Panc1 (cell line): Measurements from ENCODE around the gene CCT6A. TPM values are rescaled to one million over a fixed set of nuclear protein-coding genes. Genes with fewer than 3 reads are reported as not detected.

ENCODE experiments used
- ATAC-seq: fragments of 200-7000 bp; cut with Tn5 transposase; 2 replicates; pipeline ENCODE4 v1.9.1; 2020; ENCODE audit warnings: mild to moderate bottlenecking, moderate library complexity
- BruUV-seq: library from RNA; stranded (reverse); fragments of 400-500 nt; replicated peaks from 2 replicates; lab custom pipeline; 2021; lab: Mats Ljungman, UMichigan
- CTCF ChIA-PET: fragments of 300-600 bp; sonication (Branson Sonifier 250); formaldehyde crosslinking; loops from one replicate; lab custom pipeline; 2022; ENCODE audit warnings: antibody characterized with exemption; lab: Charles Lee
- POLR2A ChIA-PET: fragments of 300-600 bp; sonication (Branson Sonifier 250); formaldehyde crosslinking; loops from one replicate; lab custom pipeline; 2022; ENCODE audit warnings: antibody characterized with exemption; lab: Charles Lee
- DNase-seq: peaks from one replicate; pipeline ENCODE4 v3.0.0-alpha.2; 2010; ENCODE audit warnings: low read depth, low spot score
- H3K27ac ChIP-seq: 2 replicates; pipeline ENCODE4 v1.5.1; 2011; ENCODE audit warnings: mild to moderate bottlenecking, low read length, inconsistent platforms
- H3K27me3 ChIP-seq: fragments of 200-500 bp; sonication (Bioruptor generic); 2 replicates; pipeline ENCODE4 v1.6.0; 2014; ENCODE audit warnings: low read length, inconsistent platforms; ENCODE audit not compliant: control insufficient read depth, insufficient read depth
- H3K36me3 ChIP-seq: fragments of 200-500 bp; sonication (Bioruptor generic); 2 replicates; pipeline ENCODE4 v1.5.1; 2014; ENCODE audit warnings: inconsistent platforms, mild to moderate bottlenecking, low read length, moderate library complexity; ENCODE audit not compliant: control insufficient read depth, insufficient read depth
- H3K4me1 ChIP-seq: 2 replicates; pipeline ENCODE4 v1.5.1; 2011; ENCODE audit warnings: inconsistent platforms, mild to moderate bottlenecking, low read length, moderate library complexity; ENCODE audit not compliant: control insufficient read depth, insufficient read depth
- H3K4me3 ChIP-seq, 2 experiments: 2 replicates each; pipeline ENCODE4 v1.5.1; 2011 to 2012; ENCODE audit warnings: low read depth in 2 of 2, low read length in 2 of 2, mild to moderate bottlenecking in 2 of 2, inconsistent platforms in 1 of 2, moderate library complexity in 1 of 2
- H3K9me3 ChIP-seq: fragments of 200-500 bp; sonication (Bioruptor generic); 2 replicates; pipeline ENCODE4 v1.5.1; 2014; ENCODE audit warnings: low read depth, mild to moderate bottlenecking, inconsistent platforms, low read length, moderate library complexity; ENCODE audit not compliant: control insufficient read depth, insufficient read depth
- POLR2AphosphoS5 ChIP-seq: IDR thresholded peaks from 2 replicates; pipeline ENCODE4 v1.6.1; 2012; ENCODE audit warnings: mild to moderate bottlenecking, low read depth, low read length, moderate library complexity
- SIN3A ChIP-seq: IDR thresholded peaks from 2 replicates; pipeline ENCODE4 v1.6.1; 2012; ENCODE audit warnings: low read depth, mild to moderate bottlenecking, low read length, moderate library complexity, borderline replicate concordance; ENCODE audit not compliant: insufficient read depth
- TCF7L2 ChIP-seq: IDR thresholded peaks from 2 replicates; pipeline ENCODE4 v1.6.1; 2011; ENCODE audit warnings: mild to moderate bottlenecking, low read depth, low read length, inconsistent platforms
- in situ Hi-C: cut with HindIII; loops from 2 replicates; pipeline ENCODE4 v1.10.0; 2016; ENCODE audit warnings: low sequenced_read_pairs, low pct_unique_long_range_greater_than_20kb
- intact Hi-C: fragments of 100-400 bp; cut with micrococcal nuclease; formaldehyde crosslinking; loops from one replicate; pipeline ENCODE4 v1.10.0; 2022; ENCODE audit not compliant: unreplicated experiment
- total RNA-seq: library from RNA; stranded (reverse); gene quantifications from one replicate; pipeline ENCODE4 v1.2.1, GENCODE V29; 2021; ENCODE audit not compliant: unreplicated experiment
- TF ChIP-seq, protein P1 (sequence below): fragments of 450-650 bp; IDR thresholded peaks from 2 replicates; pipeline ENCODE4 v1.5.1; 2017; ENCODE audit warnings: mild to moderate bottlenecking
- TF ChIP-seq, protein P2 (sequence below), 2 experiments: IDR thresholded peaks; 2 replicates each; pipeline ENCODE4 v1.6.1; 2011 to 2012; ENCODE audit warnings: low read depth in 2 of 2, control low read depth in 1 of 2, low read length in 1 of 2, mild to moderate bottlenecking in 1 of 2, moderate library complexity in 1 of 2; ENCODE audit not compliant: insufficient read depth in 1 of 2

Gene CCT6A
- total RNA-seq, 1 experiment from 2014 or later, result 324 TPM

DNA sequence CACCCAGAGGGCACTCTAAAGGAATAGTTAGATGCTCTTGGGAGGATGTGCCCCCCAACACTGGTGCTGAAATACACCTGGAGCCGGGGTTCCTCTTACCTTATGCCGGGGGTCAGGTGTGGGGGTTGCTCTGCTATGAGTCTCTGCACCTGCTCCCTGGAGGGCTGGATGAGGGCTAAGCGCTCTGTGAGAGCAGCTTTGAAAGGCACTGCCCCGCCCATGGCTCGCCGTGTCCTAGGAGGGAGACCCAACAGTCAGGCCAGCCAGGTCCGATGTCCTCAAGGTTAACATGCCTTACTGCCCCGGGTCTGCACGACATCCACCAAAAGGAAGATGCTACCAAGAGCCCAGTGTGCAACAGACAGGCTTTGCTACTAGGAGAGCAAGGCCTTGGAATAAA is 32.1 kb upstream of the CCT6A start:
- in situ Hi-C loops (no loop called here), intact Hi-C loops (no loop called here)
- CTCF ChIA-PET, result no interaction called here
- 0 out of 2 replicates have a peak, but pooled peaks have one; percentile 45 for ATAC-seq
- DNase-seq, result no peak
- H3K27me3 ChIP-seq, result no peaks in the 10 kb centered on the region
- POLR2A ChIA-PET, result no interaction called here
- no peaks in the 10 kb centered on the region for H3K9me3 ChIP-seq
- no peak for TF ChIP-seq POLR2AphosphoS5
- TF ChIP-seq, protein P1, sequence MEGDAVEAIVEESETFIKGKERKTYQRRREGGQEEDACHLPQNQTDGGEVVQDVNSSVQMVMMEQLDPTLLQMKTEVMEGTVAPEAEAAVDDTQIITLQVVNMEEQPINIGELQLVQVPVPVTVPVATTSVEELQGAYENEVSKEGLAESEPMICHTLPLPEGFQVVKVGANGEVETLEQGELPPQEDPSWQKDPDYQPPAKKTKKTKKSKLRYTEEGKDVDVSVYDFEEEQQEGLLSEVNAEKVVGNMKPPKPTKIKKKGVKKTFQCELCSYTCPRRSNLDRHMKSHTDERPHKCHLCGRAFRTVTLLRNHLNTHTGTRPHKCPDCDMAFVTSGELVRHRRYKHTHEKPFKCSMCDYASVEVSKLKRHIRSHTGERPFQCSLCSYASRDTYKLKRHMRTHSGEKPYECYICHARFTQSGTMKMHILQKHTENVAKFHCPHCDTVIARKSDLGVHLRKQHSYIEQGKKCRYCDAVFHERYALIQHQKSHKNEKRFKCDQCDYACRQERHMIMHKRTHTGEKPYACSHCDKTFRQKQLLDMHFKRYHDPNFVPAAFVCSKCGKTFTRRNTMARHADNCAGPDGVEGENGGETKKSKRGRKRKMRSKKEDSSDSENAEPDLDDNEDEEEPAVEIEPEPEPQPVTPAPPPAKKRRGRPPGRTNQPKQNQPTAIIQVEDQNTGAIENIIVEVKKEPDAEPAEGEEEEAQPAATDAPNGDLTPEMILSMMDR, result no peak
- no peak for TF ChIP-seq SIN3A
- TF ChIP-seq, protein P2, sequence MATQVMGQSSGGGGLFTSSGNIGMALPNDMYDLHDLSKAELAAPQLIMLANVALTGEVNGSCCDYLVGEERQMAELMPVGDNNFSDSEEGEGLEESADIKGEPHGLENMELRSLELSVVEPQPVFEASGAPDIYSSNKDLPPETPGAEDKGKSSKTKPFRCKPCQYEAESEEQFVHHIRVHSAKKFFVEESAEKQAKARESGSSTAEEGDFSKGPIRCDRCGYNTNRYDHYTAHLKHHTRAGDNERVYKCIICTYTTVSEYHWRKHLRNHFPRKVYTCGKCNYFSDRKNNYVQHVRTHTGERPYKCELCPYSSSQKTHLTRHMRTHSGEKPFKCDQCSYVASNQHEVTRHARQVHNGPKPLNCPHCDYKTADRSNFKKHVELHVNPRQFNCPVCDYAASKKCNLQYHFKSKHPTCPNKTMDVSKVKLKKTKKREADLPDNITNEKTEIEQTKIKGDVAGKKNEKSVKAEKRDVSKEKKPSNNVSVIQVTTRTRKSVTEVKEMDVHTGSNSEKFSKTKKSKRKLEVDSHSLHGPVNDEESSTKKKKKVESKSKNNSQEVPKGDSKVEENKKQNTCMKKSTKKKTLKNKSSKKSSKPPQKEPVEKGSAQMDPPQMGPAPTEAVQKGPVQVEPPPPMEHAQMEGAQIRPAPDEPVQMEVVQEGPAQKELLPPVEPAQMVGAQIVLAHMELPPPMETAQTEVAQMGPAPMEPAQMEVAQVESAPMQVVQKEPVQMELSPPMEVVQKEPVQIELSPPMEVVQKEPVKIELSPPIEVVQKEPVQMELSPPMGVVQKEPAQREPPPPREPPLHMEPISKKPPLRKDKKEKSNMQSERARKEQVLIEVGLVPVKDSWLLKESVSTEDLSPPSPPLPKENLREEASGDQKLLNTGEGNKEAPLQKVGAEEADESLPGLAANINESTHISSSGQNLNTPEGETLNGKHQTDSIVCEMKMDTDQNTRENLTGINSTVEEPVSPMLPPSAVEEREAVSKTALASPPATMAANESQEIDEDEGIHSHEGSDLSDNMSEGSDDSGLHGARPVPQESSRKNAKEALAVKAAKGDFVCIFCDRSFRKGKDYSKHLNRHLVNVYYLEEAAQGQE (IDR thresholded peaks at IDR 0.05; ENCODE audit: insufficient read depth in 1 of 2, low read depth in 2 of 2, low read length in 1 of 2), result no peak
- no peak for TF ChIP-seq TCF7L2
- H3K4me3 ChIP-seq, result no peak overlapping the region
- H3K27ac ChIP-seq, result no peak overlapping the region
- BruUV-seq, result no TSS peak
- H3K4me1 ChIP-seq, result no peaks in the 10 kb centered on the region
- peaks cover 5% of the 10 kb centered on the region; the same call in 1 of the 2 replicates for H3K36me3 ChIP-seq

DNA sequence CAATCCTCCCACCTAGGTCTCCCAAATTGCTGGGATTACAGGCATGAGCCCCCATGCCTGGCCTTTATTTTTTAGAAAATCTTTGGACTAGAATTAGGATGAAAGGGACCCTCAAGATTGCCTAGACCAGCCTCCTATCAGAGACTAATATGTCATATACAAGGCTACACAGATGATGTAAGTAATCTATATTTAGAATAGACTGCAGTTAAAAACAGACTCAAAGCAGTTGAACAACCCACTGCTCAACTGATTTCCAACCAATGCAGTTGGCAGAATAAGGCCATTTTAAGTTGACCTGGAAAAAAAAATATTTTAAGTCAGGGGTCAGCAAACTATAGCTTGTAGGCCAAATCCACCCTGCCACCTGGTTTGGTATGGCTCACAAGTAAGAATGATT is 28.1 kb upstream of the CCT6A start:
- in situ Hi-C loops (no loop called here), intact Hi-C loops (no loop called here)
- H3K9me3 ChIP-seq, result no peaks in the 10 kb centered on the region
- peaks cover 5% of the 10 kb centered on the region; the same call in 1 of the 2 replicates for H3K36me3 ChIP-seq
- ChIA-PET POLR2A (interaction anchor here (0.7 kb wide), 1 partner anchor 9 kb away, joined by 3 read pairs; no protein-coding TSS in a partner anchor), CTCF (no interaction called here)
- BruUV-seq, result no TSS peak
- ATAC-seq (no peak), DNase-seq (no peak)
- H3K27ac ChIP-seq, result no peak overlapping the region
- H3K27me3 ChIP-seq, result no peaks in the 10 kb centered on the region
- H3K4me3 ChIP-seq, result no peak overlapping the region
- TF ChIP-seq, protein P1, result no peak
- TF ChIP-seq POLR2AphosphoS5 (no peak), SIN3A (no peak), TCF7L2 (no peak)
- TF ChIP-seq, protein P2 (IDR thresholded peaks at IDR 0.05; ENCODE audit: insufficient read depth in 1 of 2, low read depth in 2 of 2, low read length in 1 of 2), result no peak
- H3K4me1 ChIP-seq, result no peaks in the 10 kb centered on the region
